ENCODE data around the gene CPEB3.

- TF ChIP-seq CTCF (conservative IDR thresholded peaks at IDR 0.05) (no peak), ZFX (IDR thresholded peaks at IDR 0.05) (no peak)
Measured at GRCh38 chr10:92156874-92157773, 133.8 kb downstream of the CPEB3 start.
